Stimulated activated CD4-positive, alpha-beta T cell treated with anti-CD3 and anti-CD28 coated beads, Interleukin-2, amount 100 ng/mL, for 4 hours (primary cell): ENCODE data around the gene RTP3.
"Not testable (repeated sequence)": the region's sequence is repeated elsewhere in the genome, so short reads cannot be mapped to it uniquely, and the experiment has no call there.

Experiments used
- DNase-seq: peaks from one replicate; pipeline ENCODE4 v3.0.0-alpha.2; 2020; ENCODE audit warnings: low read depth

RTP3 gene

DNA sequence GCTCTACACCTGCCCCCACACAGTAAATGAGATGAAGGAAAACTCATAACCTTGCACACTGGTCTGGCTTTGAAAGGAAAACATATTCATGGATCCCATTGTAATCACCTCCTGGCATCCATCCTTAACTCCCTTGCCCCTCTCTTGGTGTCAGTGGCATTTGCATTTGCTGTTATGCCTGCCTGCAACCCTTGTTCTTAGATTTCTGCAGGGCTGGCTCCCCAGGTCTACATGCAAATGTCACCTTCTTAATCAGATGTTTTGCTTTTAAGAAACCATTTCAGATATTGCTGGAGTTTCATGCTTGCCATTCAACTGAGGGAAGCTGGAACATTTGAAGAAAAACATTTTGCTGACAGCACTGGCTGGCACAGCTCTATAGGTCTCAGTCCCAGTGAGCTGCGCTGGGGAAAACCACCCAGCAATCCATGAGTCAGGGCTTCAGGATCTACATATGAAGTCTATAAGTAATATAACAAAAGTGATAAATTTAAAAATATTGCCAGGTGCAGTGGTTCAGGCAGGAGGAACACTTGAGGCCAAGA is 49.2 kb downstream of the RTP3 start:
- no peak for DNase-seq

DNA sequence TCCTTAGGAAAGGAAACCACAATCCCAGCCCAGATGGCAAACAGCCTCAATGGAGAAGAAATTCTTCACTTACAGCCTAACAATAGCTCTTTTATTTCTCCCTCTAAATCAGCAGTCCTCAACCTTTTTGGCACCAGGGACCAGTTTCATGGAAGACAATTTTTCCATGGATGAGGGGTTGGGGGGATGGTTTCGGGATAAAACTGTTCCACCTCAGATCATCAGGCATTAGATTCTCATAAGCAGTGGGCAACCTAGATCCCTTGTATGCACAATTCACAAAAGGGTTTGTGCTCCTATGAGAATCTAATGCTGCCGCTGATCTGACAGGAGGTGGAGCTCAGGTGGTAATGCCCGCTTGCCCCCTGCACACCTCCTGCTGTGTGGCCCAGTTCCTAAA is 50.8 kb downstream of the RTP3 start:
- DNase-seq, result not testable (repeated sequence)

GRCh38 chr3:46549408-46549904 is 51.7 kb downstream of the RTP3 start:
- no peak for DNase-seq

DNA sequence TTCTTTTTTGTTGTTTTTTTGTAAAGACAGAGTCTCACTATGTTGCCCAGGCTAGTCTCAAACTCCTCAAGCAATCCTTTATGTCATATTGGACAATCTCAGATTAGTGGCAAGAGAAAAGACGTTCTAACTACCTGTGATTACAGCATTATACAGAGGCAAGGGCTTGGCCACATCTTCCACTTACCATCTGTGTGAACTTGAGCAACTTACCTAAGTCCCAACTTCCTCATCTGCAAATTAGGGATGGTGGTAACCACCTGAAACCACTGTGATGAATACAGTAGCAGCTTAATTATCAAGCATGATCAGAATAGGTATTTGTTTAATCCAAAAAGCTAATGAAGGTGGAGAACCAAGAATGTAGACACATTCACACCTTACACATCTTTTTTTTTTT is 52.2 kb downstream of the RTP3 start:
- no peak for DNase-seq
